ENCODE measurements around the gene NRP1.
A peak's percentile ranks its signal among the peaks of the same experiment; 100 is the strongest.
"Not testable (repeated sequence)": the region's sequence is repeated elsewhere in the genome, so short reads cannot be mapped to it uniquely, and the experiment has no call there.

NRP1 gene

GRCh38 chr10:33150146-33150545 is 184.3 kb downstream of the NRP1 start:
- DNase-seq = no peak

- no peak for DNase-seq
Measured at GRCh38 chr10:33147013-33147310, 187.5 kb downstream of the NRP1 start.

- DNase-seq = no peak
Measured at GRCh38 chr10:33146189-33147012, 188.1 kb downstream of the NRP1 start.

- DNase-seq = peak; percentile 63
Measured at GRCh38 chr10:33145451-33146188, 188.8 kb downstream of the NRP1 start.

GRCh38 chr10:33143160-33143728 is 191.2 kb downstream of the NRP1 start:
- DNase-seq = peak; percentile 92

- no peak for DNase-seq
Measured at GRCh38 chr10:33142295-33142694, 192.2 kb downstream of the NRP1 start.

GRCh38 chr10:33141251-33141650 is 193.2 kb downstream of the NRP1 start:
- DNase-seq = no peak

GRCh38 chr10:33139181-33139646 is 195.3 kb downstream of the NRP1 start:
- no peak for DNase-seq

- DNase-seq = not testable (repeated sequence)
Measured at GRCh38 chr10:33138686-33139085, 195.8 kb downstream of the NRP1 start.

- no peak for DNase-seq
Measured at GRCh38 chr10:33137356-33138005, 197.0 kb downstream of the NRP1 start.

- DNase-seq = no peak
Measured at GRCh38 chr10:33136781-33137180, 197.7 kb downstream of the NRP1 start.

GRCh38 chr10:33136271-33136670 is 198.2 kb downstream of the NRP1 start:
- DNase-seq = no peak

GRCh38 chr10:33134011-33134751 is 200.3 kb downstream of the NRP1 start:
- peak; percentile 50 for DNase-seq

GRCh38 chr10:33133557-33133956 is 200.9 kb downstream of the NRP1 start:
- peak; percentile 49 for DNase-seq

- no peak for DNase-seq
Measured at GRCh38 chr10:33132626-33133025, 201.8 kb downstream of the NRP1 start.

GRCh38 chr10:33129996-33130386 is 204.5 kb downstream of the NRP1 start:
- peak; percentile 96 for DNase-seq

GRCh38 chr10:33129141-33129995 is 205.1 kb downstream of the NRP1 start:
- DNase-seq = peak; percentile 97

- no peak for DNase-seq
Measured at GRCh38 chr10:33127622-33128021, 206.8 kb downstream of the NRP1 start.

Measured in fibroblast of skin of scalp (primary cell).